ENCODE results near the gene NPTXR. TPM values are rescaled to one million over a fixed set of nuclear protein-coding genes. Genes with fewer than 3 reads are reported as not detected.
"Not testable (repeated sequence)": the region's sequence is repeated elsewhere in the genome, so short reads cannot be mapped to it uniquely, and the experiment has no call there.

NPTXR gene
- total and polyA plus RNA-seq, 2 donors (not counting 3 experiments of a cell fraction or from before 2014, with no cell fraction given), result 0.37 to 0.73 TPM

DNA sequence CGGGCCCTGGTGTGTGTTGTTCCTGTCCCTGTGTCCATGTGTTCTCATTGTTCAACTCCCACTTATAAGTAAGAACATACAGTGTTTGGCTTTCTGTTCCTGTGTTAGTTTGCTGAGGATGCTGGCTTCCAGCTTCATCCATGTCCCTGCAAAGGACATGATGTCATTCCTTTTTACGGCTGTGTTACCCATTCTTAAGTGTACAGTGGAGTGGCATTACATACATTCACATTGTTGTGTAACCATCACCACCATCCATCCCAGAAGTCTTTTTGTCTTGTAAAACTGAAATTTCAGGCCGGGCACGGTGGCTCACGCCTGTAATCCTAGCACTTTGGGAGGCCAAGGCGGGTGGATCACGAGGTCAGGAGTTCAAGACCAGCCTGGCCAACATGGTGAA lies 10.6 kb upstream of the NPTXR start:
- H4K20me1 ChIP-seq (replicated peaks; ENCODE audit: control insufficient read depth, extremely low read depth, insufficient read depth, low read length); H3K9me3 ChIP-seq (replicated peaks; ENCODE audit: control insufficient read depth, insufficient read depth, low read length); DNase-seq (ENCODE audit: low read depth, low spot score); dilution Hi-C loops (cut with MboI; ENCODE audit: extremely low pct_ligation_motif_present, low sequenced_read_pairs); FAIRE-seq; H3K27ac ChIP-seq (ENCODE audit: insufficient read depth, low read depth, low read length); H3K36me3 ChIP-seq (ENCODE audit: control insufficient read depth in 2 of 2, extremely low read depth in 1 of 2, insufficient read depth in 2 of 2, low read length in 2 of 2); H3K79me2 ChIP-seq (ENCODE audit: control insufficient read depth, insufficient read depth, low read length); H3K9ac ChIP-seq (replicated peaks; ENCODE audit: extremely low read depth, insufficient read depth, low read length); intact Hi-C loops (cut with micrococcal nuclease); H3K4me3 ChIP-seq (replicated peaks in 1 of 3; ENCODE audit: insufficient read depth in 1 of 3, low read depth in 1 of 3, low read length in 3 of 3); H3K27me3 ChIP-seq (ENCODE audit: control insufficient read depth in 2 of 2, insufficient read depth in 2 of 2, low read length in 2 of 2); BruUV-seq (replicated peaks); H3K4me2 ChIP-seq (ENCODE audit: insufficient read depth, low read length); POLR2A ChIA-PET; H3K4me1 ChIP-seq (ENCODE audit: control insufficient read depth, extremely low read depth, insufficient read depth, low read length); H2AFZ ChIP-seq (ENCODE audit: low read depth, low read length); H3K9me1 ChIP-seq (replicated peaks; ENCODE audit: control insufficient read depth, extremely low read depth, insufficient read depth, low read length): not testable (repeated sequence)
- CTCF ChIA-PET, result interaction anchor here (2.4 to 4.5 kb wide), 3 partner anchors 15 to 85 kb away, joined by 9 to 41 read pairs (median 10); no protein-coding TSS in a partner anchor

DNA sequence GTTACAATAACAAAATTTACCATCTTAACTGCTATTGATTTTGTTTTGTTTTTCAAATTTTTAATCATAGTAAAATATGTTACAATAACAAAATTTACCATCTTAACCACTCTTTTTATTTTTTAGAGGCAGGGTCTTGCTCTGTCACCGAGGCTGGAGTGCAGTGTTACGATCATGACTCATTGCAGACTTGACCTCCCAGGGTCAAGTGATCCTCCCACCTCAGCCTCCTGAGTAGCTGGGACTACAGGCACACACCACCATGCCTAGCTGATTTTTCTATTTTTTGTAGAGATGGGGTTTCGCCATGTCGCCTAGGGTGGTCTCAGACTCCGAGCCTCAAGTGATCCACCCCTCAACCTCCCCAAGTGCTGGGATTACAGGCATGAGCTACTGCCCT lies 10.1 kb upstream of the NPTXR start:
- H3K9me3 ChIP-seq (replicated peaks; ENCODE audit: control insufficient read depth, insufficient read depth, low read length); dilution Hi-C loops (cut with MboI; ENCODE audit: extremely low pct_ligation_motif_present, low sequenced_read_pairs); H3K9me1 ChIP-seq (replicated peaks; ENCODE audit: control insufficient read depth, extremely low read depth, insufficient read depth, low read length); H3K79me2 ChIP-seq (ENCODE audit: control insufficient read depth, insufficient read depth, low read length); DNase-seq (ENCODE audit: low read depth, low spot score); H3K36me3 ChIP-seq (ENCODE audit: control insufficient read depth in 2 of 2, extremely low read depth in 1 of 2, insufficient read depth in 2 of 2, low read length in 2 of 2); H4K20me1 ChIP-seq (replicated peaks; ENCODE audit: control insufficient read depth, extremely low read depth, insufficient read depth, low read length); H3K27me3 ChIP-seq (ENCODE audit: control insufficient read depth in 2 of 2, insufficient read depth in 2 of 2, low read length in 2 of 2); FAIRE-seq; BruUV-seq (replicated peaks); H3K4me2 ChIP-seq (ENCODE audit: insufficient read depth, low read length); H3K9ac ChIP-seq (replicated peaks; ENCODE audit: extremely low read depth, insufficient read depth, low read length); H3K4me1 ChIP-seq (ENCODE audit: control insufficient read depth, extremely low read depth, insufficient read depth, low read length); H3K4me3 ChIP-seq (replicated peaks in 1 of 3; ENCODE audit: insufficient read depth in 1 of 3, low read depth in 1 of 3, low read length in 3 of 3); POLR2A ChIA-PET; H2AFZ ChIP-seq (ENCODE audit: low read depth, low read length); H3K27ac ChIP-seq (ENCODE audit: insufficient read depth, low read depth, low read length); intact Hi-C loops (cut with micrococcal nuclease): not testable (repeated sequence)
- CTCF ChIA-PET, result interaction anchor here (0.8 to 4.5 kb wide), 5 partner anchors 9 to 268 kb away, joined by 3 to 41 read pairs (median 4); no protein-coding TSS in a partner anchor

DNA sequence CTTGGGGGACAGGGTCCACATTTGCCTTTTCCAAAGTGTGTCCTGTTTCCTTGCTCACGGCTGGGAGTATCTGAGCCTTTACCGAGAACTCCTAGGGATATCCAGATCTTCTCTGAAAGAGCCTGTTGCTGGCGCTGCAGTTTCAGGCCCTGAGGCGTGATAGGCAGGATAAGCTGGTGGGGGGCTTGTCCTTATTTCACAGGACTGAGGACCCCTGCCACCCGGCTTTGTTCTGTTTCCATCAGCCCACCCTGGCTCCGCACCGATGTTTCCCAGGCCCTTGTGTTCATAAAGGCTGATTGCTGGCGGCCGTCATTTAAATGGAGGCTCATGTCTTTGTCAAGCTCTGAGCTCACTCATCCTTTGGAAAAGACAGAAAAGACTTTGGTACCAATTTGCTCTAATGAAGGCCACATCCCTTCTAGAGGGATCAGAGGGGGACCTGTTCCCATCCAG lies 9.4 kb upstream of the NPTXR start:
- no peaks in the 10 kb centered on the region for H3K9me1 ChIP-seq (replicated peaks; ENCODE audit: control insufficient read depth, extremely low read depth, insufficient read depth, low read length)
- H4K20me1 ChIP-seq (replicated peaks; ENCODE audit: control insufficient read depth, extremely low read depth, insufficient read depth, low read length), result no peaks in the 10 kb centered on the region
- H2AFZ ChIP-seq (ENCODE audit: low read depth, low read length), result no peak overlapping the region
- no peaks in the 10 kb centered on the region for H3K36me3 ChIP-seq (ENCODE audit: control insufficient read depth in 2 of 2, extremely low read depth in 1 of 2, insufficient read depth in 2 of 2, low read length in 2 of 2)
- no peak overlapping the region for H3K27ac ChIP-seq (ENCODE audit: insufficient read depth, low read depth, low read length)
- FAIRE-seq, result no peak
- no TSS peak for BruUV-seq (replicated peaks)
- POLR2A ChIA-PET, result no interaction called here
- no peak overlapping the region for H3K9ac ChIP-seq (replicated peaks; ENCODE audit: extremely low read depth, insufficient read depth, low read length)
- no peaks in the 10 kb centered on the region for H3K9me3 ChIP-seq (replicated peaks; ENCODE audit: control insufficient read depth, insufficient read depth, low read length)
- intact Hi-C loops (cut with micrococcal nuclease) (no loop called here), dilution Hi-C loops (cut with MboI; ENCODE audit: extremely low pct_ligation_motif_present, low sequenced_read_pairs) (no loop called here)
- TF ChIP-seq, protein P1, sequence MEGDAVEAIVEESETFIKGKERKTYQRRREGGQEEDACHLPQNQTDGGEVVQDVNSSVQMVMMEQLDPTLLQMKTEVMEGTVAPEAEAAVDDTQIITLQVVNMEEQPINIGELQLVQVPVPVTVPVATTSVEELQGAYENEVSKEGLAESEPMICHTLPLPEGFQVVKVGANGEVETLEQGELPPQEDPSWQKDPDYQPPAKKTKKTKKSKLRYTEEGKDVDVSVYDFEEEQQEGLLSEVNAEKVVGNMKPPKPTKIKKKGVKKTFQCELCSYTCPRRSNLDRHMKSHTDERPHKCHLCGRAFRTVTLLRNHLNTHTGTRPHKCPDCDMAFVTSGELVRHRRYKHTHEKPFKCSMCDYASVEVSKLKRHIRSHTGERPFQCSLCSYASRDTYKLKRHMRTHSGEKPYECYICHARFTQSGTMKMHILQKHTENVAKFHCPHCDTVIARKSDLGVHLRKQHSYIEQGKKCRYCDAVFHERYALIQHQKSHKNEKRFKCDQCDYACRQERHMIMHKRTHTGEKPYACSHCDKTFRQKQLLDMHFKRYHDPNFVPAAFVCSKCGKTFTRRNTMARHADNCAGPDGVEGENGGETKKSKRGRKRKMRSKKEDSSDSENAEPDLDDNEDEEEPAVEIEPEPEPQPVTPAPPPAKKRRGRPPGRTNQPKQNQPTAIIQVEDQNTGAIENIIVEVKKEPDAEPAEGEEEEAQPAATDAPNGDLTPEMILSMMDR (IDR thresholded peaks at IDR 0.05; ENCODE audit: extremely low read depth in 1 of 2, insufficient read depth in 1 of 2, low read depth in 1 of 2, low read length in 2 of 2), result no peak
- TF ChIP-seq FOS (IDR thresholded peaks at IDR 0.05; ENCODE audit: borderline replicate concordance, insufficient read depth, low read length), result no peak
- TF ChIP-seq, protein P2, sequence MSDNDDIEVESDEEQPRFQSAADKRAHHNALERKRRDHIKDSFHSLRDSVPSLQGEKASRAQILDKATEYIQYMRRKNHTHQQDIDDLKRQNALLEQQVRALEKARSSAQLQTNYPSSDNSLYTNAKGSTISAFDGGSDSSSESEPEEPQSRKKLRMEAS (IDR thresholded peaks at IDR 0.05; ENCODE audit: insufficient read depth, insufficient read length), result no peak
- TF ChIP-seq JUN (IDR thresholded peaks at IDR 0.05; ENCODE audit: borderline replicate concordance, insufficient read depth, insufficient read length, low read depth), result no peak
- TF ChIP-seq POLR2AphosphoS5 (IDR thresholded peaks at IDR 0.05; ENCODE audit: insufficient read depth, low read depth, low read length), result no peak
- TF ChIP-seq POLR2A (IDR thresholded peaks at IDR 0.05; ENCODE audit: low read depth, low read length), result no peak
- TF ChIP-seq GATA2 (IDR thresholded peaks at IDR 0.05; ENCODE audit: insufficient read depth, insufficient read length, low read depth, low read length), result no peak
- TF ChIP-seq MYC (IDR thresholded peaks at IDR 0.05; ENCODE audit: low read depth, low read length), result no peak
- TF ChIP-seq EZH2 (IDR thresholded peaks at IDR 0.05; ENCODE audit: borderline replicate concordance, low read depth, low read length, severe bottlenecking), result no peak
- no peak overlapping the region for H3K4me2 ChIP-seq (ENCODE audit: insufficient read depth, low read length)
- CTCF ChIA-PET, result interaction anchor here (0.8 to 4.5 kb wide), 6 partner anchors 10 to 269 kb away, joined by 3 to 41 read pairs (median 4); no protein-coding TSS in a partner anchor
- no peak overlapping the region for H3K4me3 ChIP-seq (replicated peaks in 1 of 3; ENCODE audit: insufficient read depth in 1 of 3, low read depth in 1 of 3, low read length in 3 of 3)
- no peaks in the 10 kb centered on the region for H3K4me1 ChIP-seq (ENCODE audit: control insufficient read depth, extremely low read depth, insufficient read depth, low read length)
- H3K79me2 ChIP-seq (ENCODE audit: control insufficient read depth, insufficient read depth, low read length), result no peaks in the 10 kb centered on the region
- DNase-seq (ENCODE audit: low read depth, low spot score), result no peak
- H3K27me3 ChIP-seq (ENCODE audit: control insufficient read depth in 2 of 2, insufficient read depth in 2 of 2, low read length in 2 of 2), result peaks cover 3% of the 10 kb centered on the region in 2 experiments
